Urinary bladder (tissue), 4 donors: ENCODE measurements around the gene G3BP1. TPM values are rescaled to one million over a fixed set of nuclear protein-coding genes. Genes with fewer than 3 reads are reported as not detected.
"Not testable (repeated sequence)": the region's sequence is repeated elsewhere in the genome, so short reads cannot be mapped to it uniquely, and the experiment has no call there.

Experiments
- DNase-seq: peaks from one replicate; pipeline ENCODE4 v3.0.0-alpha.2; 2015; ENCODE audit errors: extremely low spot score
- H3K27ac ChIP-seq: one replicate; pipeline ENCODE4 v1.5.1; 2013; ENCODE audit warnings: low read depth, mild to moderate bottlenecking, moderate library complexity
- H3K36me3 ChIP-seq: one replicate; pipeline ENCODE4 v1.6.1; 2013; ENCODE audit warnings: mild to moderate bottlenecking, moderate library complexity; ENCODE audit not compliant: insufficient read depth
- H3K4me1 ChIP-seq: one replicate; pipeline ENCODE4 v1.6.1; 2013; ENCODE audit warnings: mild to moderate bottlenecking, moderate library complexity; ENCODE audit not compliant: insufficient read depth
- H3K4me3 ChIP-seq: one replicate; pipeline ENCODE4 v1.5.1; 2013; ENCODE audit warnings: low read depth, low read length
- WGBS: extraction: QIAGEN DNeasy Blood & Tissue Kit; methylation state at CpG from one replicate; pipeline ENCODE4 v1.1.7; 2013; 5-methylcytosine and 5-hydroxymethylcytosine counted together
- polyA plus RNA-seq: library from polyadenylated mRNA; stranded (reverse); fragments of 200-250 nt; gene quantifications from one replicate; pipeline ENCODE4 v1.2.3, GENCODE V29; 2013
- total RNA-seq: library from RNA; depleted of rRNA; stranded (reverse); fragments of >200 nt; gene quantifications from one replicate; pipeline ENCODE4 v1.2.3, GENCODE V29; 2014
- donor health status: healthy with polysubstance abuse.
- donor health status: healthy.

G3BP1 gene
- total RNA-seq (128 TPM), polyA plus RNA-seq (31.8 TPM)

DNA sequence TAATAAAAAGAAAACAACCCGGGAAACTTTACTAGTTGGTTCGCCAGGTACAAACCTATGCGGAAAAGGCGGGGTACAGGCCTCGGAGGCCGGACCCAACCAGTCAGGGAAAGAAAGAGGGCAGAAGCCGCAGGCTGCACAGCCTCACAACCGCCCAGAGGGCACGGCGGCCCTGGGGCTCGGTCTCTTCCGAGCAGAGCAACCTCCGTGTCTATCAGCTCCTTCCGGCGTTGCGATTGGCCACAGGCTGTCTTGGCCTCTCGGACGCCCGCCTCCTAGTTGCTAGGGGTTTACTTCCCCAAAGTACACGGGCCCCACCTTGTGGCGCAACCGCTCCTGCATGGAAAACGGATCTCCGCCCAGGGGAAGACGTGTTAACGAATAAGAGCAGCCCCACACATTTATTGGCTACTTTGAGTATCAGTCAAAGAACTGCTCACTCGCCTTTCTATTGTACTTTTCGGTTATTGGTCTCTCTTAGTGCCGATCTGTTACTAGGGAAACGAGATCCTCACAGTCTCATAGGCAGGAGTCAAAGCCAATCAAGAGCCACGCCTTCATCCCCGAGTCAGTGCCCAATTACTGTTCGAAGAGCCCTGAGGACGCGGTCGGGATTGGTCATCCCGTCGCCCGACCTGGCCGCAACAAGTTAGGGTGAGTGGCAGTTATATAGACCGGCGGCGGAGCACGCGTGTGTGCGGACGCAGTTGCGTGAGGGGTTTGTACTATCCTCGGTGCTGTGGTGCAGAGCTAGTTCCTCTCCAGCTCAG lies at the start of gene G3BP1:
Gene G3BP1, plus strand, starts transcription at position 696 of the 770 bp plus-strand sequence. CDS start 14,667 bp downstream, outside the sequence.
- Histone ChIP-seq H3K4me3 (peak within 1 kb of the TSS; percentile 82), H3K36me3 (no peaks in the 10 kb centered on the region), H3K27ac (peak within 1 kb of the TSS; percentile 99), H3K4me1 (no peaks in the 10 kb centered on the region)
- peak; percentile 100 for DNase-seq
- WGBS = under 1% methylated on average over 49 of the region's 49 CpGs

DNA sequence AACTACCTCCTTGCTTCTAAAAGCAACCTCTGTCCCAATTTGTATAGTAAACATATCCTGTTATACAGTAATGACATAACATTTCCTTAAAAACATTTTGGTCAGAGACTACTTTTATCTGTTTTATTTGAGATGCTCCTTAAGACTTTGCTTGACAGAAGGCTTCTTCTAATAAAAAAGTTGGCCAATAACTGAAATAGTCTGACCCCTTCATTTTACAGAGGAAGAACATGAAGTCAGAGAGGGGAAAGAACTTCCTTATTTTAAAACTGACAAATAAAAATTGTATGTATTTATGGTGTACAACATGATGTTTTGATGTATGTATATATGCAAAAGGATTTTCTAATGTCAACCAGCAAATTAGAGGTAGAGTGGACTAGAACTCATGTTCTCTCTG lies 49.2 kb upstream of the G3BP1 start:
- H3K36me3 ChIP-seq = no peaks in the 10 kb centered on the region
- H3K4me1 ChIP-seq = no peaks in the 10 kb centered on the region
- H3K27ac ChIP-seq = no peak overlapping the region
- no peak overlapping the region for H3K4me3 ChIP-seq
- DNase-seq = no peak

DNA sequence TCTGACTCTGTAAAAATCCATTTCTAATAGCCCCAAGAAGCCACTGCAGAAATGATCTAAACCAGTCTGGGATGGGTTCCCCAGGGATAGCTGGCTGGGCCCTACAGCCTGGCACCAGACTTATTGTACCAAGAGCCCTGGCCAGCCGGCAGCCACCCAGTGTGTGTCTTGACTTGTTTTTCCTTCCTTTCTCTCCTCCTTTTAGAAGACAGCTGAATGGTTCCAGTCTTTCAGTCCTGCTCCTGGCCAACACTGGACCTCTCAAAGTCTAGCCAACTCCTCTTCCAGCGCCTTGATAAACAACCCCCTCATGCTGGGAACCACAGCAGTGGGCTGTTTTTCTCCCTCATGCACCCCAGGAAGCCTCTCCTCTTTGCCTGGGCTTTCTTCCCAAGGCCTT lies 47.4 kb upstream of the G3BP1 start:
- H3K4me1 ChIP-seq = no peaks in the 10 kb centered on the region
- 70% methylated on average over 2 of the region's 2 CpGs for WGBS
- no peak for DNase-seq
- no peaks in the 10 kb centered on the region for H3K36me3 ChIP-seq
- no peak overlapping the region for H3K4me3 ChIP-seq
- H3K27ac ChIP-seq = no peak overlapping the region

DNA sequence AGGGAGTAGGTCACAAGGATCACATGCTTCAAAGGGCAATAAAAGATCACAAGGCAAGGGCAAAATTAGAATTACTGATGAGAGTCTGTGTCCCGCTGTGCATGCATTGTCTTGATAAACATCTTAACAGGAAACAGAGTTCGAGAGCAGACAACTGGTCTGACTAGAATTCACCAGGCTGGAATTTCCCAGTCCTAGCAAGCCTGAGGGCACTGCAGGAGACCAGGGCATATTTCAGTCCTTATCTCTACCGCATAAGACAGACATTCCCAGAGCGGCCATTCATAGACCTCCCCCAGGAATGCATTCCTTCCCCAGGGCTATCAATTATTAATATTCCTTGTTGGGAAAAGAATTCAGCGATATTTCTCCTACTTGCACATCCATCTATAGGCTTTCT lies 42.2 kb upstream of the G3BP1 start:
- not testable (repeated sequence) for H3K4me3 ChIP-seq, H3K27ac ChIP-seq, H3K4me1 ChIP-seq, H3K36me3 ChIP-seq, DNase-seq
- WGBS = 80% methylated on average over 5 of the region's 5 CpGs

DNA sequence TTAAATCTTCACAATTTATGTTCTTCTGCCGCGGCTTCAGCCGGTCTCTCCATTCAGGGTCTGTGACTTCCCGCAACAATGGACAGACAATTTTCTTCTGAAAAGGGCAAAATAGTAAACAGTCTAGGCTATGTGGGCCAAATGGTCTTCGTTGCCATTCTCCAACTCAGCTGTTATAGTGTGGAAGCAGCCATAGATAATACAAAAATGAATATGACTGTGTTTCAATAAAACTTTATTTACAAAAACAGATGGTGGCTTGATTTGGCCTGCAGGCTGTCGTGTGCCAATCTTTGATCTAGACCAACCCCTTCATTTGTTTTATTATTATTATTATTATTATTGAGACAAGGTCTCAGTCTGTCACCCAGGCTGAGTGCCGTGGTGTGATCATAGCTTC lies 41.4 kb upstream of the G3BP1 start:
- Histone ChIP-seq H3K27ac (no peak overlapping the region), H3K4me3 (no peak overlapping the region), H3K36me3 (no peaks in the 10 kb centered on the region), H3K4me1 (no peaks in the 10 kb centered on the region)
- DNase-seq = no peak
- WGBS = 91% methylated on average over 7 of the region's 7 CpGs

DNA sequence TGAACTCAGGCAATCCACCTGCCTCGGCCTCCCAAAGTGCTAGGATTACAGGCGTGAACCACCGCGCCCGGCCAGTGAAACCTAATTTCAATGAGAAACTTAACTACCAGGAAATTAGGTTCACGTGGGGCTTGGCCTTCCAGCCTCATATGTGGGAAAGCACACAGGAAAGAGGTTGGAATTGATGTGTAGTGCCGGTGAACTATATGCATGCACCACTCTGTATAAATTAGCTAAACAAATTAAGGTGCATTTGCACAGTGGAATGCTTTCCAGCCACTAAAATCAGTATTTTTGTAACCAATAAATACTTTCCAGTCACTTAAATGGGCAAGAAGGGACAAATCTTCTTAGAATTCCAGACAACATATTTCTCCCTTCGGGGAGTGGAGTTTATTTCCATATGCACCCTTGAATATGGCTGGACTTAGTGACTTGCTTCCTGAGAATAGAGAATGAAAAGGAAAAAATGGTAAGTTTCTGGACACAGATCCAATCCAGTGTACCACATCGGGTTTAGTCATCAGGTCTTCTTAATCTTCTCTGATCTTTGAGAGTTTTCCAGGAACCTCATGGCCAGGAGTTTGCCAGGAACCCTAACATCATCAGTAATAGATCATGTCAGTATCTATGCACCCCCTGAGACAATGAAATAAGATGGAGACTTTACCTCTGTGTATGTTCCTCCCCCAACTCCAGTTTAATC lies 38.2 kb upstream of the G3BP1 start:
- Histone ChIP-seq H3K4me1 (peaks cover 1% of the 10 kb centered on the region), H3K27ac (no peak overlapping the region), H3K4me3 (no peak overlapping the region), H3K36me3 (no peaks in the 10 kb centered on the region)
- no peak for DNase-seq
- WGBS = 87% methylated on average over 9 of the region's 9 CpGs

DNA sequence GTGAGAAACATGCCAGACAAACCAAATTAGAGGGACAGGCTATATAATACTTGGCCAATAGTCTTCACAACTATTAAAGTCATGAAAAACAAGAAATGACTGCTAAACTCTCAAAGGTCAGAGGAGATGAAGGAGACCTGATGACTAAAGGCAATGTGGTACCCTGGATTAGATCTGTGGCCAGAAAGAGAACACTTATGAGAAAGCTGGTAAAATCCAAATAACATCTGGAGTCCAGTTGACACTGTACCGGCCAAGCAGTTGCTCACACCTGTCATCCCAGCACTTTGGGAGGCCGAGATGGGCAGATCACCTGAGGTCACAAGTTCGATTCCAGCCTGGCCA lies 37.7 kb upstream of the G3BP1 start:
- DNase-seq = no peak
- H3K27ac ChIP-seq = no peak overlapping the region
- WGBS = 95% methylated on average over 3 of the region's 3 CpGs
- peaks cover 1% of the 10 kb centered on the region for H3K4me1 ChIP-seq
- no peak overlapping the region for H3K4me3 ChIP-seq
- H3K36me3 ChIP-seq = no peaks in the 10 kb centered on the region

DNA sequence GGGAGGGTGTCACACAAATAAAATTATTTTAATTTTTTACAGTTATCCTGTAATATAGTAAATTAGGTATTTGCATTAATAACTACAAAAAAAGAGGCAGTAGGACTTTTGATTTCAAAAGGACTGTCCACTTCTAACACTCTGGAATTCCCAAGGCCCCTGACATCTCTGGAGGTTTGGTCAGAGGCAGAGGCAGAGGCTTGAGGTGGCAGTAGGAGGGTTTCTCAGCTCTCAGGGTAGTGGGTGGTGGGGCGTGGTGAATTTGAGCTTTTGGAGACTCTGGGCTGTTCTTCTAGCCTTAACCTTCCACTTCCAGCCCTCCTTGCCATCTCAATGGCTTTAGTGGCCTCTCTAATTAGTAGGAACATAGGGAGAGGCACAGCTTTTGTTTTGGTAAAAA lies 36.1 kb upstream of the G3BP1 start:
- no peak overlapping the region for H3K27ac ChIP-seq
- DNase-seq = no peak
- 100% methylated on average over 1 of the region's 1 CpG for WGBS
- H3K4me1 ChIP-seq = peaks cover 1% of the 10 kb centered on the region
- H3K36me3 ChIP-seq = no peaks in the 10 kb centered on the region
- no peak overlapping the region for H3K4me3 ChIP-seq

DNA sequence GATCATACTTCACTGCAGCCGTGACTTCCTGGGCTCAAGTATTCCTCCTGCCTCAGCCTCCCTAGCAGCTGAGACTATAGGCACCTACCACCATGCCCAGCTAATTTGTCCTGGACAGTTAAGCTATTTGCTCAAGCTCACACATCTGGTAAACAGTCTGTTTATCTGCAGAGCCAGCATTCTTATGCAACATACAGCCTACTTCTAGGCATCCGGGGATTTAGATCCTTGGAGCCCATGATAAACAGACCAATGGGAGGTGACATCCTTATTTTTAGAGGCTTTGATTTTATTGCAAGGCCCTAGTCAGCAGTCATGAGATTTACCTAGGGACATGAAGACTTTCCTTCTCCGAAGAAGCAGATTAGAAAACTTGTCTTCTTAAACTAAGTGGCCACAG lies 34.3 kb upstream of the G3BP1 start:
- Histone ChIP-seq H3K4me3 (no peak overlapping the region), H3K4me1 (peaks cover 1% of the 10 kb centered on the region), H3K36me3 (no peaks in the 10 kb centered on the region), H3K27ac (no peak overlapping the region)
- 71% methylated on average over 3 of the region's 3 CpGs for WGBS
- no peak for DNase-seq

DNA sequence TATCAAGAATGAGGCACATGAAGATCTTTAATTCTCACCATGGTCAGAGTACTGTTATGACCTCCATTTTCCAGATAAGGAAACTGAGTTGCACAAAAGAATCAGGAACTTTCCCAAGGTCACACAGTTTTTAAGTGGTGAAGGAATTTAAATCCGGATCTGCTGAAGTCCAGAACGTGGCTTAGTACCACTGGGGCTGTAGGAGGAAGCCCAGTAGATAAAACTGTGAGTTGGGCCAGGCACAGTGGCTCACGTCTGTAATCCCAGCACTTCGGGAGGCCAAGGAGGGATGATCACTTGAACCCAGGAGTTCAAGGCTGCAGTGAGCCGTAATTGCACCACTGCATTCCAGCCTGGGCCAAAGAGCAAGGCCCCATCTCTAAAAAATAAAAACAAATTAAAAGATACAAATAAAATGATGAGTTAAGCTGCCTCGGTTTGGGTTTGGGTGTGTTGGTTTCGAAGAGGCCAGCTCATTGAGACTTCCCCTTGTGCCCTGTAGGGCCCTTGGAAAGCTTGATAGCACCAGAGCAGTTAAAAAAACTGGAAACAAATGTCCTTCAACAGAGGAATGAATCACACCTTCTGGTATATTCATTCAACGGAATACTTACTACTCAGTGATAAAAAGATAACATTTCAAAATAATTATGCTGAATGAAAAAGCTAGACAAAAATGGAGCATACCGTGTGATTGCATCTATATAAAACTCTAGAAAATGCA lies 33.5 kb upstream of the G3BP1 start:
- H3K4me1 ChIP-seq = peaks cover 1% of the 10 kb centered on the region
- H3K27ac ChIP-seq = no peak overlapping the region
- no peak overlapping the region for H3K4me3 ChIP-seq
- DNase-seq = no peak
- WGBS = 56% methylated on average over 9 of the region's 9 CpGs
- H3K36me3 ChIP-seq = no peaks in the 10 kb centered on the region

DNA sequence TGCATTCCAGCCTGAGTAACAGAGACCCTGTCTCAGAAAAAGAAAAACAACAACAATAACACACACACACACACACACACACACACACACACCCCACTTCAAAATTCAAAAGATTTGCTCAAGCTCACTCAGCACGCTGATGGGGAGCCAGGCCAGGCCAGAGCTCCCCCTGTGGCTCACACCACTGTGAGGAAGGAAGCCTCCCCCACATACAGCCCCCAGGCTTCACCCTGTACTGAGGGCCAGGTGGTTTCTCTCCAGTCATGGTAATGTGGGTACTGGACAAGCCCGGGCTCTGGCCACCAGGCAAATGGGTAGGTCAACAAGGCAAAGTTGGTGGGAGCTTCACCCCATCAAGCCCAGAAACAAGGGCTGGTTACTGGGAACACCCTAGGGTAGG lies 32.4 kb upstream of the G3BP1 start:
- Histone ChIP-seq H3K4me1 (peaks cover 1% of the 10 kb centered on the region), H3K27ac (peak overlapping the region; percentile 11), H3K4me3 (no peak overlapping the region), H3K36me3 (no peaks in the 10 kb centered on the region)
- DNase-seq = no peak
- 69% methylated on average over 2 of the region's 2 CpGs for WGBS

DNA sequence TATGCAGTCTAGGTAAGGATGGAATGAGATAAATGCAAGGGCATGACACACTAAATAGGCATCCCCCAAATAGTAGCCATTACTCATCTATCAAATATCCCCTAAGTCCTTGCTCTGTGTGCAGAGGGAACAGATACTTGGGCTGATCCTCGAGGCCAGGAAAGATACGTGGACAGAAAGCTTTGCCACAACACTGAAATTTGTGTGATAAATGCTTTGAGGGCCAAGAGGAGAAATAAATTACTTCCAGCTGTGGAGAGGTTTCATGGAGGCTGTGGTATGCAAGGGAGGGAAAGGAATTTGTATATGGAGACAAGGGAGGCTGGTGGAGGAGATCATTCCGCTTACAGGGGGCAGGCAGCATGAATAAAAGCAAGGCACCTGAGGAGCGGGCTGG lies 31.8 kb upstream of the G3BP1 start:
- Histone ChIP-seq H3K4me1 (peaks cover 1% of the 10 kb centered on the region), H3K27ac (peak overlapping the region; percentile 39), H3K4me3 (no peak overlapping the region), H3K36me3 (no peaks in the 10 kb centered on the region)
- DNase-seq = peak; percentile 64
- 27% methylated on average over 4 of the region's 4 CpGs for WGBS

DNA sequence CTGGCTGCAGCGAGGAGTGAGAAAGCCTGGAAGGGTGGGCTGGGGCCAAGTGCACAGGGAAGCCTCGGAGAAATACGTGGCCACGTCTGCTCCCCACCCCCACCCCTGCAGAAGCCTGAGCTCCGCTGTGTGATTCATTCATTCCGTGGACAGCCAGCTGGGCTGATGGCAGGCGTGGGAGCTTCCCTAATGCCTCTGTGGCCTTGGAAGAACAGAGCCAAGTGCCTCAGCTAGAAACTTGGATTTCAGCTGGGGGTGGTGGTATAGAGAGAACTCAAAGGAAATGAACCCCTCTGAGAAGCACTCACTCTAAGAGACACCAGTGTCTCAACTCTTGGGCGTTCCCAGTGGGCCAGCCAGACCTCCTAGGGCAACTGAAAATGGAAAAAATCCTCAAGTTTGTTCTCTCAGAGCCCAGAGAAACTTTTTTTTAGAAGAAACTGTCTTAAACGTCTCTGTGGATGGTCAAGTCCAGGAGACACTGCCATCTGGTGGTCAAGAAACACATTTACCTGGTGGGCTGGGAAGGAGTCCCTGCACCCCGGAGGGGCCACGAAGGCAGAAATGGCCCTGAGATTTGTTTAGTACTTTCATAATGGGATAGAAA lies 31.3 kb upstream of the G3BP1 start:
- peaks cover 1% of the 10 kb centered on the region for H3K4me1 ChIP-seq

More for the DNA sequence above, 31.3 kb upstream of the G3BP1 start:
- peak; percentile 75 for DNase-seq
- Histone ChIP-seq H3K4me3 (no peak overlapping the region), H3K27ac (peak overlapping the region; percentile 39), H3K36me3 (no peaks in the 10 kb centered on the region)
- 7% methylated on average over 11 of the region's 11 CpGs for WGBS
